ENCODE data around the gene ADAMTSL1.

The ADAMTSL1 gene

GRCh38 chr9:18726546-18726945 lies 252.6 kb downstream of the ADAMTSL1 start:
- POLR2A ChIA-PET: no interaction called here
- no peak for DNase-seq (ENCODE audit: extremely low spot score)
- TF ChIP-seq LEF1 (IDR thresholded peaks at IDR 0.05; ENCODE audit: borderline replicate concordance): no peak
- no peak for TF ChIP-seq ELF4 (IDR thresholded peaks at IDR 0.05)
- CTCF ChIA-PET: no interaction called here

GRCh38 chr9:18727904-18728303 lies 254.0 kb downstream of the ADAMTSL1 start:
- ChIA-PET POLR2A (no interaction called here), CTCF (no interaction called here)
- DNase-seq (ENCODE audit: extremely low spot score): no peak
- TF ChIP-seq SP1 (IDR thresholded peaks at IDR 0.05) (no peak), L3MBTL2 (conservative IDR thresholded peaks at IDR 0.05) (no peak), ARNT (IDR thresholded peaks at IDR 0.05) (no peak), FOXK2 (IDR thresholded peaks at IDR 0.05) (no peak), NFRKB (IDR thresholded peaks at IDR 0.05) (no peak), CTBP1 (IDR thresholded peaks at IDR 0.05; ENCODE audit: borderline replicate concordance) (no peak), ZNF384 (IDR thresholded peaks at IDR 0.05) (no peak), FOXM1 (IDR thresholded peaks at IDR 0.05; ENCODE audit: borderline replicate concordance) (no peak), BHLHE40 (IDR thresholded peaks at IDR 0.05; ENCODE audit: borderline replicate concordance) (no peak), LEF1 (IDR thresholded peaks at IDR 0.05; ENCODE audit: borderline replicate concordance) (no peak), TARDBP (IDR thresholded peaks at IDR 0.05) (no peak), FOXA1 (IDR thresholded peaks at IDR 0.05) (no peak), HDGF (IDR thresholded peaks at IDR 0.05; ENCODE audit: borderline replicate concordance) (no peak), PKNOX1 (IDR thresholded peaks at IDR 0.05) (no peak), SUZ12 (IDR thresholded peaks at IDR 0.05) (no peak)

- TF ChIP-seq FOXM1 (IDR thresholded peaks at IDR 0.05; ENCODE audit: borderline replicate concordance) (no peak), FOXK2 (IDR thresholded peaks at IDR 0.05) (no peak), SUZ12 (IDR thresholded peaks at IDR 0.05) (no peak), TARDBP (IDR thresholded peaks at IDR 0.05) (no peak), L3MBTL2 (conservative IDR thresholded peaks at IDR 0.05) (no peak), PKNOX1 (IDR thresholded peaks at IDR 0.05) (no peak), FOXA1 (IDR thresholded peaks at IDR 0.05) (no peak), ARNT (IDR thresholded peaks at IDR 0.05) (no peak), BHLHE40 (IDR thresholded peaks at IDR 0.05; ENCODE audit: borderline replicate concordance) (no peak), ELF4 (IDR thresholded peaks at IDR 0.05) (no peak), CTBP1 (IDR thresholded peaks at IDR 0.05; ENCODE audit: borderline replicate concordance) (no peak), HDGF (IDR thresholded peaks at IDR 0.05; ENCODE audit: borderline replicate concordance) (no peak), LEF1 (IDR thresholded peaks at IDR 0.05; ENCODE audit: borderline replicate concordance) (no peak), ZNF384 (IDR thresholded peaks at IDR 0.05) (no peak), SP1 (IDR thresholded peaks at IDR 0.05) (no peak), NFRKB (IDR thresholded peaks at IDR 0.05) (no peak)
- DNase-seq (ENCODE audit: extremely low spot score): no peak
- POLR2A ChIA-PET: no interaction called here
- CTCF ChIA-PET: no interaction called here
Measured at GRCh38 chr9:18728642-18729041, 254.7 kb downstream of the ADAMTSL1 start.

GRCh38 chr9:18730241-18730640 lies 256.3 kb downstream of the ADAMTSL1 start:
- ChIA-PET CTCF (no interaction called here), POLR2A (no interaction called here)
- no peak for TF ChIP-seq TARDBP (IDR thresholded peaks at IDR 0.05)
- TF ChIP-seq CTBP1 (IDR thresholded peaks at IDR 0.05; ENCODE audit: borderline replicate concordance): no peak
- no peak for TF ChIP-seq BHLHE40 (IDR thresholded peaks at IDR 0.05; ENCODE audit: borderline replicate concordance)
- TF ChIP-seq HDGF (IDR thresholded peaks at IDR 0.05; ENCODE audit: borderline replicate concordance): no peak
- TF ChIP-seq SP1 (IDR thresholded peaks at IDR 0.05): no peak
- no peak for TF ChIP-seq FOXK2 (IDR thresholded peaks at IDR 0.05)
- TF ChIP-seq SUZ12 (IDR thresholded peaks at IDR 0.05): no peak
- no peak for TF ChIP-seq ELF4 (IDR thresholded peaks at IDR 0.05)
- TF ChIP-seq ZNF384 (IDR thresholded peaks at IDR 0.05): no peak
- no peak for TF ChIP-seq ARNT (IDR thresholded peaks at IDR 0.05)
- TF ChIP-seq FOXM1 (IDR thresholded peaks at IDR 0.05; ENCODE audit: borderline replicate concordance): no peak
- no peak for TF ChIP-seq FOXA1 (IDR thresholded peaks at IDR 0.05)
- DNase-seq (ENCODE audit: extremely low spot score): no peak

GRCh38 chr9:18739127-18739526 lies 265.2 kb downstream of the ADAMTSL1 start:
- no peak for TF ChIP-seq HDGF (IDR thresholded peaks at IDR 0.05; ENCODE audit: borderline replicate concordance)
- no peak for TF ChIP-seq FOXA1 (IDR thresholded peaks at IDR 0.05)
- TF ChIP-seq ARNT (IDR thresholded peaks at IDR 0.05): no peak
- no peak for TF ChIP-seq SUZ12 (IDR thresholded peaks at IDR 0.05)
- no peak for TF ChIP-seq ZNF384 (IDR thresholded peaks at IDR 0.05)
- TF ChIP-seq L3MBTL2 (conservative IDR thresholded peaks at IDR 0.05): no peak
- TF ChIP-seq SP1 (IDR thresholded peaks at IDR 0.05): no peak
- TF ChIP-seq TARDBP (IDR thresholded peaks at IDR 0.05): no peak
- no peak for TF ChIP-seq BHLHE40 (IDR thresholded peaks at IDR 0.05; ENCODE audit: borderline replicate concordance)
- no peak for TF ChIP-seq NFRKB (IDR thresholded peaks at IDR 0.05)
- TF ChIP-seq CTBP1 (IDR thresholded peaks at IDR 0.05; ENCODE audit: borderline replicate concordance): no peak
- no peak for DNase-seq (ENCODE audit: extremely low spot score)
- ChIA-PET CTCF (no interaction called here), POLR2A (no interaction called here)

GRCh38 chr9:18739641-18740318 lies 265.8 kb downstream of the ADAMTSL1 start:
- POLR2A ChIA-PET: no interaction called here
- no peak for TF ChIP-seq ARNT (IDR thresholded peaks at IDR 0.05)
- no peak for TF ChIP-seq CTBP1 (IDR thresholded peaks at IDR 0.05; ENCODE audit: borderline replicate concordance)
- TF ChIP-seq ZNF384 (IDR thresholded peaks at IDR 0.05): no peak
- TF ChIP-seq FOXK2 (IDR thresholded peaks at IDR 0.05): no peak
- no peak for TF ChIP-seq FOXM1 (IDR thresholded peaks at IDR 0.05; ENCODE audit: borderline replicate concordance)
- TF ChIP-seq TARDBP (IDR thresholded peaks at IDR 0.05): no peak
- TF ChIP-seq LEF1 (IDR thresholded peaks at IDR 0.05; ENCODE audit: borderline replicate concordance): no peak
- TF ChIP-seq SUZ12 (IDR thresholded peaks at IDR 0.05): no peak
- TF ChIP-seq ELF4 (IDR thresholded peaks at IDR 0.05): no peak
- no peak for TF ChIP-seq FOXA1 (IDR thresholded peaks at IDR 0.05)
- TF ChIP-seq SP1 (IDR thresholded peaks at IDR 0.05): no peak
- no peak for TF ChIP-seq NFRKB (IDR thresholded peaks at IDR 0.05)
- TF ChIP-seq BHLHE40 (IDR thresholded peaks at IDR 0.05; ENCODE audit: borderline replicate concordance): no peak
- no peak for TF ChIP-seq PKNOX1 (IDR thresholded peaks at IDR 0.05)
- TF ChIP-seq L3MBTL2 (conservative IDR thresholded peaks at IDR 0.05): no peak
- TF ChIP-seq HDGF (IDR thresholded peaks at IDR 0.05; ENCODE audit: borderline replicate concordance): no peak
- DNase-seq (ENCODE audit: extremely low spot score): no peak
- CTCF ChIA-PET: no interaction called here

All from HEK293T (cell line).